GM21447 (cell line): ENCODE measurements around the gene CACNA1I.

Experiments used
- ATAC-seq: cut with Tn5 transposase; IDR thresholded peaks from one replicate; pipeline ENCODE4 v1.9.1; 2021; ENCODE audit not compliant: unreplicated experiment

CACNA1I gene

GRCh38 chr22:39664485-39665200 lies 94.1 kb downstream of the CACNA1I start:
- ATAC-seq: no peak

GRCh38 chr22:39665229-39665628 lies 94.7 kb downstream of the CACNA1I start:
- no peak for ATAC-seq

- no peak for ATAC-seq
Measured at GRCh38 chr22:39665661-39666431, 95.3 kb downstream of the CACNA1I start.

GRCh38 chr22:39666495-39666894 lies 95.9 kb downstream of the CACNA1I start:
- no peak for ATAC-seq

GRCh38 chr22:39666926-39667325 lies 96.4 kb downstream of the CACNA1I start:
- ATAC-seq: no peak

GRCh38 chr22:39669432-39669831 lies 98.9 kb downstream of the CACNA1I start:
- no peak for ATAC-seq

GRCh38 chr22:39671936-39672335 lies 101.4 kb downstream of the CACNA1I start:
- no peak for ATAC-seq

GRCh38 chr22:39674536-39674935 lies 104.0 kb downstream of the CACNA1I start:
- no peak for ATAC-seq

GRCh38 chr22:39675947-39676346 lies 105.4 kb downstream of the CACNA1I start:
- no peak for ATAC-seq

GRCh38 chr22:39677967-39678366 lies 107.4 kb downstream of the CACNA1I start:
- ATAC-seq: no peak

GRCh38 chr22:39678862-39679490 lies 108.4 kb downstream of the CACNA1I start:
- no peak for ATAC-seq

GRCh38 chr22:39679652-39680051 lies 109.1 kb downstream of the CACNA1I start:
- no peak for ATAC-seq

- no peak for ATAC-seq
Measured at GRCh38 chr22:39680486-39680885, 109.9 kb downstream of the CACNA1I start.

- ATAC-seq: no peak
Measured at GRCh38 chr22:39681038-39681861, 110.7 kb downstream of the CACNA1I start.

- no peak for ATAC-seq
Measured at GRCh38 chr22:39682994-39683393, 112.4 kb downstream of the CACNA1I start.

GRCh38 chr22:39683639-39684038 lies 113.1 kb downstream of the CACNA1I start:
- ATAC-seq: no peak

- no peak for ATAC-seq
Measured at GRCh38 chr22:39684702-39685281, 114.2 kb downstream of the CACNA1I start.

GRCh38 chr22:39685336-39686177 lies 115.0 kb downstream of the CACNA1I start:
- no peak for ATAC-seq

GRCh38 chr22:39686178-39686620 lies 115.6 kb downstream of the CACNA1I start:
- ATAC-seq: no peak
